ENCODE data around the gene RNGTT. TPM values are rescaled to one million over a fixed set of nuclear protein-coding genes. Genes with fewer than 3 reads are reported as not detected.

The RNGTT gene
- total RNA-seq, 3 donors from 2014 or later = 8.4 to 11.6 (median 9.4) TPM

GRCh38 chr6:88611721-88612120 is 351.7 kb downstream of the RNGTT start:
- Histone ChIP-seq H3K4me1 (ENCODE audit: low read depth) (no peaks in the 10 kb centered on the region), H3K9me3 (no peaks in the 10 kb centered on the region), H3K4me3 (no peak overlapping the region), H3K36me3 (ENCODE audit: low read depth) (no peaks in the 10 kb centered on the region)
- no peak for TF ChIP-seq CTCF (IDR thresholded peaks at IDR 0.05)
- intact Hi-C loops (cut with DNase I, micrococcal nuclease) = no loop called here
- no peak for DNase-seq
- ATAC-seq = no peak

DNA sequence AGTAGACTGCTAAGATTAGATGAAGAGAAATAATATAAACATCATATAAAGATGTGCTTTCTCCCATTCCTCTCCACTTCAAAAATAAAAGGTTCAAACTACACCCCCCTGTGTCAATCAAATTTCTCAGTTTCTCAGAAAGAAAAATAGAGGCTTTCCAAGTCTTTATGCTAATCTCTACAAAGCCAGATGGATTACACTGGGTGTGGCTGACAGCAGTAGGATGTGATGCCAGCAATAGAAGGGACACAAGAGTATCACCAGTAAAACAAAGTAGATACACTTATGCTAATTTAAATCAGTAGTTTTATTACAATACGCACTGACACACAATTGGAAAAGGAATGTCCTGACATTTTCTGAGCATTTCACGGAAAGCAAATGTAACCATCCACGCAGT is 353.4 kb downstream of the RNGTT start:
- Histone ChIP-seq H3K9me3 (no peaks in the 10 kb centered on the region), H3K4me3 (no peak overlapping the region), H3K4me1 (ENCODE audit: low read depth) (no peaks in the 10 kb centered on the region), H3K36me3 (ENCODE audit: low read depth) (no peaks in the 10 kb centered on the region)
- intact Hi-C loops (cut with DNase I, micrococcal nuclease) = no loop called here
- ATAC-seq (no peak), DNase-seq (no peak)
- TF ChIP-seq CTCF (IDR thresholded peaks at IDR 0.05) = no peak

DNA sequence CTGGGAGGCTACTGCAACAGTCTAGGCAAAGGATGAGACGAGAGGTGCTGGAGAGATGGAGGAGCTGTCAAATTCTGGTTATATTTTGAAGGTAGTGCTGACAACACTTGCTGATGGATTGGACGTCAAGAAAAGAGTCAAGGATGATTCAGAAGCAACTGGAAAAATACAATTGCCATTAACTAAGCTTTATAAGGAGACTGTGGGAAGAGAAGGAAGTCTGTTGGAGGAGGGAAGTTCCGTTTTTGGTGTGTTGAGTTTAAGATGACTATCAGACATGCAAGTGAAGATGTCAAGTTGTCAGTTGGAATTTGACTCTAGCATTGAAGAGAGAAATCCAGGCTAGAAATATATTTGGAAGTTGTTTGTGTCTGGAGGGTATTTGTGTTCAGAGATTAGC is 358.1 kb downstream of the RNGTT start:
- Histone ChIP-seq H3K4me3 (no peak overlapping the region), H3K4me1 (ENCODE audit: low read depth) (no peaks in the 10 kb centered on the region), H3K9me3 (no peaks in the 10 kb centered on the region), H3K36me3 (ENCODE audit: low read depth) (no peaks in the 10 kb centered on the region)
- intact Hi-C loops (cut with DNase I, micrococcal nuclease) = no loop called here
- ATAC-seq (no peak), DNase-seq (no peak)
- no peak for TF ChIP-seq CTCF (IDR thresholded peaks at IDR 0.05)

DNA sequence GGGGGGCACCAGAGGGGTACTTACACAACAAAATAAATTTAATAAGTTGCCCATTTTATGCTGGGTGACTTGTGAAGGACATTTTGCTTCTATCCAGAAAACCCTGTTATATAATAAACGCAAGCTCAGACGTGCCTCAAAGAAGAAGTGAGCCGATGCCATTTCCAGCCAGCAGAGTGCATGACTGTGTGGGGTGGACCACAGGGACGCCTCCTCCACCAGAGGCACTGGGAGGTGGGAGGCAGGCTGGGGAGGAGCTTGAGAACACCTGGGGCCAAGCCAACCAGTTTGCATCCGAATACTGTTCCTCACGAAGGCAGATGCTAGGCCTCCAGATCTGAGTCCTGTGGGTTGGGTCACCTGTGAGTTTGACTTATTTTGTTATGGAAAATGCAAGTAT is 363.8 kb downstream of the RNGTT start:
- Histone ChIP-seq H3K4me1 (ENCODE audit: low read depth) (no peaks in the 10 kb centered on the region), H3K4me3 (no peak overlapping the region), H3K36me3 (ENCODE audit: low read depth) (no peaks in the 10 kb centered on the region), H3K9me3 (no peaks in the 10 kb centered on the region)
- no peak for DNase-seq
- no peak for TF ChIP-seq CTCF (IDR thresholded peaks at IDR 0.05)
- ATAC-seq = peak; percentile 14
- intact Hi-C loops (cut with DNase I, micrococcal nuclease) = no loop called here

GRCh38 chr6:88596801-88597200 is 366.6 kb downstream of the RNGTT start:
- H3K36me3 ChIP-seq (ENCODE audit: low read depth) = no peaks in the 10 kb centered on the region
- DNase-seq (no peak), ATAC-seq (no peak)
- intact Hi-C loops (cut with DNase I, micrococcal nuclease) = no loop called here
- H3K4me3 ChIP-seq = no peak overlapping the region
- no peaks in the 10 kb centered on the region for H3K4me1 ChIP-seq (ENCODE audit: low read depth)
- H3K9me3 ChIP-seq = no peaks in the 10 kb centered on the region
- no peak for TF ChIP-seq CTCF (IDR thresholded peaks at IDR 0.05)

- no peak for ATAC-seq
- intact Hi-C loops (cut with DNase I, micrococcal nuclease) = no loop called here
These were observed 374.5 kb downstream of the RNGTT start for GRCh38 chr6:88588938-88589337.

More at GRCh38 chr6:88588938-88589337, 374.5 kb downstream of the RNGTT start:
- DNase-seq = no peak
- Histone ChIP-seq H3K36me3 (ENCODE audit: low read depth) (no peaks in the 10 kb centered on the region), H3K9me3 (no peaks in the 10 kb centered on the region), H3K4me3 (no peak overlapping the region), H3K4me1 (ENCODE audit: low read depth) (no peaks in the 10 kb centered on the region)
- no peak for TF ChIP-seq CTCF (IDR thresholded peaks at IDR 0.05)
